Mesodermal cell (in vitro differentiated cells): ENCODE data around the gene HCN4.

Experiments used
- H3K27ac ChIP-seq: 2 replicates; pipeline ENCODE4 v1.7.0; 2013; ENCODE audit warnings: mild to moderate bottlenecking, low read depth, low read length, moderate library complexity; ENCODE audit not compliant: severe bottlenecking
- H3K36me3 ChIP-seq: 2 replicates; pipeline ENCODE4 v1.7.1; 2013; ENCODE audit warnings: mild to moderate bottlenecking, low read length, moderate library complexity; ENCODE audit not compliant: control insufficient read depth, insufficient read depth
- H3K4me1 ChIP-seq: one replicate; pipeline ENCODE4 v1.7.1; 2013; ENCODE audit warnings: mild to moderate bottlenecking, low read length; ENCODE audit not compliant: insufficient read depth, control insufficient read depth, poor library complexity, severe bottlenecking
- H3K4me3 ChIP-seq: 2 replicates; pipeline ENCODE4 v1.7.0; 2013; ENCODE audit warnings: low read length, control low read depth, mild to moderate bottlenecking; ENCODE audit not compliant: insufficient read depth, poor library complexity, severe bottlenecking; ENCODE audit errors: extremely low read depth
- H3K9me3 ChIP-seq: 2 replicates; pipeline ENCODE4 v1.7.1; 2013; ENCODE audit warnings: mild to moderate bottlenecking, low read length, moderate library complexity; ENCODE audit not compliant: control insufficient read depth
- WGBS, 2 experiments: methylation state at CpG; one replicate each; pipeline ENCODE4 v1.1.5; 2013; ENCODE audit warnings: missing lambda C conversion rate in 2 of 2; ENCODE audit not compliant: insufficient coverage in 2 of 2; 5-methylcytosine and 5-hydroxymethylcytosine counted together

The HCN4 gene

GRCh38 chr15:73364070-73364469 is 4.7 kb downstream of the HCN4 start:
- peaks cover 28% of the 10 kb centered on the region for H3K4me1 ChIP-seq
- H3K36me3 ChIP-seq, result no peaks in the 10 kb centered on the region
- H3K4me3 ChIP-seq, result no peak overlapping the region
- H3K9me3 ChIP-seq, result no peaks in the 10 kb centered on the region
- H3K27ac ChIP-seq, result no peak overlapping the region
- 80% methylated on average over 1 of the region's 3 CpGs; no CpG with 5 or more reads in 1 of the 2 experiments for WGBS, 2 experiments

DNA sequence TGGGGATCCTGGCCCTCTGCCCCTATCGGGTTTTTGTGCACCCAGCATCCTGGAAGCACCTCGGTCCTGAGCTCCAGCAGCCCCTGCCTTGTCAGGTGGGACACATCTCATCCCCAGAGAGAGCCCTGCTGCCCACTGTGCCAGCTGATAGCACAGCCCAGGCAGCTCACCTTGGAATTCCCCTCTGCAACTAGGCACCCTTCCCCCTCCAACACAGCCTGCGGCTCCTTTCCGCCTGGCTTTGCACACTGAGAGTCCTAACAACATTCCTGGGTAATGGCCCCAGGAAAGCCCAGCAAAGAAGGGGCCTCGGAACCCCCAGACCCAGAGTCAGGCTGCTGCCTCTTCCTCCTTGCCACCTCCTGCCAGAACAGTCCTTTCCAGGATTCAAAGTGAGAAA is 5.9 kb downstream of the HCN4 start:
- Histone ChIP-seq H3K36me3 (no peaks in the 10 kb centered on the region), H3K4me3 (no peak overlapping the region), H3K9me3 (no peaks in the 10 kb centered on the region), H3K4me1 (peaks cover 28% of the 10 kb centered on the region), H3K27ac (no peak overlapping the region)
- 81 to 86% methylated on average over 3 to 5 of the region's 5 CpGs for WGBS, 2 experiments

- Histone ChIP-seq H3K4me3 (no peak overlapping the region), H3K36me3 (no peaks in the 10 kb centered on the region), H3K4me1 (peaks cover 23% of the 10 kb centered on the region), H3K9me3 (no peaks in the 10 kb centered on the region), H3K27ac (no peak overlapping the region)
- WGBS, 2 experiments, result 78 to 81% methylated on average over 7 of the region's 7 CpGs
These were observed 7.4 kb downstream of the HCN4 start for GRCh38 chr15:73361337-73361736.

- H3K36me3 ChIP-seq, result no peaks in the 10 kb centered on the region
- 87 to 91% methylated on average over 5 of the region's 5 CpGs for WGBS, 2 experiments
- no peak overlapping the region for H3K4me3 ChIP-seq
- H3K27ac ChIP-seq, result no peak overlapping the region
- peaks cover 19% of the 10 kb centered on the region for H3K4me1 ChIP-seq
- no peaks in the 10 kb centered on the region for H3K9me3 ChIP-seq
These were observed 9.1 kb downstream of the HCN4 start for GRCh38 chr15:73359651-73360050.

GRCh38 chr15:73357999-73358665 is 10.6 kb downstream of the HCN4 start:
- Histone ChIP-seq H3K27ac (no peak overlapping the region), H3K36me3 (no peaks in the 10 kb centered on the region)

DNA sequence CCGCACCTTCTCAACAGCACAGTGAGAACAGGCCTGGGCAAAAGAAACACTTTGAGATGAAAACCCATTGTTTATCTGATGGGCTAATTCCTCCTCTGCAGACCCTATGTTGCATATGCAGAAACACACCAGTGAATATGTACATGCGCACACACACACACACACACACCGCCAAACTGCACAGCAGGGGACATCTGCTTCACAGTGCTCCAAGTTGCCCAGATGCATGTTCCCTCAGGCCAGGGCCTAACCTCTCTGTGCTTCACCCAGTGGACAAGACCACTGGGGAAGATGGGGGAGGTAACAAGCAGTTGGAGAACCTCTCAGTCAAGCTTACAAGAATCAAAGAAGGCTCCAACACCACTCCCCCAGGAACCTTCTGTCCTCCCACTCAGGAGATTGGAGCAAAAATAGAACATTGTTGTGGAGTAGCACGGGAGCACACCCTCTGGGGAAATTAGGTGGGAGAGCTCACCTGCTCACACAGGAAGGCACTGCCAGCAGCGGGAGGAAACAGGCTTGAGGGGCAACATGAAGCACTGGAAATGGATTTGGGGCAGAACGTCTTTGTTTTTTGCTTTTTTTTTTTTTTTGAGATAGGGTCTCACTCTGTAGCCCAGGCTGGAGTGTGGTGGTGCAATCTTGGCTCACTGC is 13.0 kb downstream of the HCN4 start:
- H3K9me3 ChIP-seq, result no peaks in the 10 kb centered on the region
- WGBS, 2 experiments, result 93 to 95% methylated on average over 3 to 6 of the region's 6 CpGs
- H3K27ac ChIP-seq, result no peak overlapping the region
- peaks cover 3% of the 10 kb centered on the region for H3K4me1 ChIP-seq
- H3K4me3 ChIP-seq, result no peak overlapping the region
- no peaks in the 10 kb centered on the region for H3K36me3 ChIP-seq

More at GRCh38 chr15:73357999-73358665, 10.6 kb downstream of the HCN4 start:
- 74 to 83% methylated on average over 3 to 4 of the region's 9 CpGs for WGBS, 2 experiments
- H3K9me3 ChIP-seq, result no peaks in the 10 kb centered on the region
- peaks cover 19% of the 10 kb centered on the region for H3K4me1 ChIP-seq
- no peak overlapping the region for H3K4me3 ChIP-seq

DNA sequence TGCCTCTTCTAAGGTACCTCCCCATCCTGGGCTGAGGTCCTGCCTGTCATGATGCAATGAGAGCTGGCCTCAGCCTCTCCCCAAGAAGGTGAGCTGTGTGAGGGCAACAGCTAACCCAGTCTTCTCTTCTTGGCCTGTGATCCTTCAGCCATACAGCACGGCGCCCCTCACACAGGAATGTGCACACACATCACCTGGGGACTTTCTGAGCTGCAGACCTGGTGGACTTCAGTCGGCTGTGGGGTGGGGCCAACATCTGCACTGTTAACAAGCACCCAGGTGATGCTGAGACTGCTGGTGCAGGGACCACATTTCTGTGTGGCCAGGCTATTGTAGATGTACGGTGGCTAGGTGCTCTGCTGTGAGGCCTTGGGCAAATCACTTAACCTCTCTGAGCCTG is 14.5 kb downstream of the HCN4 start:
- Histone ChIP-seq H3K36me3 (no peaks in the 10 kb centered on the region), H3K27ac (no peak overlapping the region), H3K4me1 (peaks cover 3% of the 10 kb centered on the region), H3K9me3 (no peaks in the 10 kb centered on the region), H3K4me3 (no peak overlapping the region)
- 91% methylated on average over 4 of the region's 4 CpGs; no CpG with 5 or more reads in 1 of the 2 experiments for WGBS, 2 experiments

DNA sequence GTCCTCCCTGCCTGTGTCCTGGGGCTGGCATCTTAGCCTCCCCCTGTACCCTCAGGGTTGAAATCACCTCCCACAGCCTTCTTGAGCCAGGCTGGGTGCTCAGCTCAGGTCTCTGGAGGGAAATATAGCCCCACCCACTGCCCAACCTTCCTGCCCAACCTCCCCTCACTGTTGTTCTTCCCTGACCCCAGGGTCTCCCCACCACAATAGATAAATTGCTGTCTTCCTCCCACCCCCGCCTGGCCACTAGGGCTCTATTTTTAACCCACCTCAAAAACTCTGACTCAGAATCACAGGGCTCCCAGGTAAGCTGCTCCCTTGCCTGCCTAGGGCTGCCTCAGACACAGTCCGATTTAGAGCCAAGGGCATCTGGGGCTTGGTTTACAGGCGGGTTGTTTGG is 15.0 kb downstream of the HCN4 start:
- no peak overlapping the region for H3K27ac ChIP-seq
- peaks cover 3% of the 10 kb centered on the region for H3K4me1 ChIP-seq
- no CpG with 5 or more reads among the region's 3 CpGs for WGBS, 2 experiments
- H3K4me3 ChIP-seq, result no peak overlapping the region
- H3K9me3 ChIP-seq, result no peaks in the 10 kb centered on the region
- H3K36me3 ChIP-seq, result no peaks in the 10 kb centered on the region

DNA sequence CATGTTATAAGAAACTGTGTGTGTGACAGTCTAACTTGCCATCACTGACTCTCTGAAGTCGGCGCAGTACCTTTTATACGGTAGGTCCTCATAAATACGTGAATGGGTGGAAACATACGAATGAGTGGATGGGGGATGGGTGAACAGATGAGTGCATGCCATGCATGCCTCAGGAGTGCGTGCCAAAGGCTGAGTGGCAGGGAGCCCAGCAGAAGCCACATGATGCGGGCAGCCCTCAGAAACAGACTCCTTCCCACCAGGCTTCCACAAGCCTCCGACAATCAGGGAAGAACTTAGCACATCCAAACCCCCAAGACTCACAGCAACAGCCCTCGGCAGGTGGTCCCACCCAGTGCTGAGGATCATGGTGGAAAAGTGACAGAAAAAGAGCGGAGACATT is 16.7 kb downstream of the HCN4 start:
- Histone ChIP-seq H3K9me3 (no peaks in the 10 kb centered on the region), H3K4me1 (peaks cover 3% of the 10 kb centered on the region), H3K4me3 (no peak overlapping the region), H3K36me3 (no peaks in the 10 kb centered on the region), H3K27ac (no peak overlapping the region)
- WGBS, 2 experiments, result 95 to 100% methylated on average over 8 to 9 of the region's 10 CpGs

DNA sequence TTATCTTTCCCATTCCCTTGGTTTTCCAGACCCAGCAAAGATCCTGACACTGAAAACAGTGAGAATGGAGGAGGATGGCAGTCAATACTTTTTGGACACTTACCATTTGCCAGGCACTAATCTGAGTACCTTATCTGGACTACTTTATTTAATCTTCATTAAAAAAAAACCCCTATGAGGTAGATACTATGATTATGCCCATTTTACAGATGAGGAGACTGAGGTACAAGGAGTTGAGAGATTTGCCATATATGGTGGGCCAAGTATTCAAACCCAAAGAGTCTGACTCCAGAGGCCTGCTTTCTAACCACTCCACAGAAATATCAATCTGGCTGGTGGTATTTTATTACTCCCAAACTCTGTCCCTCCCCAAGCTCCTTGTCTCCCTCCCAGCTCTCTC is 19.6 kb downstream of the HCN4 start:
- Histone ChIP-seq H3K4me1 (peaks cover 13% of the 10 kb centered on the region), H3K27ac (no peak overlapping the region), H3K4me3 (no peak overlapping the region), H3K9me3 (no peaks in the 10 kb centered on the region), H3K36me3 (no peaks in the 10 kb centered on the region)

- peaks cover 20% of the 10 kb centered on the region for H3K4me1 ChIP-seq
- WGBS, 2 experiments, result 35 to 49% methylated on average over 7 to 8 of the region's 9 CpGs
- peaks cover 7% of the 10 kb centered on the region for H3K9me3 ChIP-seq
- peaks cover 9% of the 10 kb centered on the region for H3K36me3 ChIP-seq
- no peak overlapping the region for H3K27ac ChIP-seq
- H3K4me3 ChIP-seq, result no peak overlapping the region
These were observed 21.9 kb downstream of the HCN4 start for GRCh38 chr15:73346735-73347312.
